Ecto neural progenitor cell (in vitro differentiated cells): Measurements from ENCODE around the gene GRIK4.
A peak's percentile ranks its signal among the peaks of the same experiment; 100 is the strongest.
"Not testable (repeated sequence)": the region's sequence is repeated elsewhere in the genome, so short reads cannot be mapped to it uniquely, and the experiment has no call there.

Experiments
- DNase-seq: peaks from one replicate; pipeline ENCODE4 v3.0.0-alpha.2; 2018; ENCODE audit warnings: low spot score

The GRIK4 gene

GRCh38 chr11:120781486-120782120 lies 270.1 kb downstream of the GRIK4 start:
- peak; percentile 35 for DNase-seq

DNA sequence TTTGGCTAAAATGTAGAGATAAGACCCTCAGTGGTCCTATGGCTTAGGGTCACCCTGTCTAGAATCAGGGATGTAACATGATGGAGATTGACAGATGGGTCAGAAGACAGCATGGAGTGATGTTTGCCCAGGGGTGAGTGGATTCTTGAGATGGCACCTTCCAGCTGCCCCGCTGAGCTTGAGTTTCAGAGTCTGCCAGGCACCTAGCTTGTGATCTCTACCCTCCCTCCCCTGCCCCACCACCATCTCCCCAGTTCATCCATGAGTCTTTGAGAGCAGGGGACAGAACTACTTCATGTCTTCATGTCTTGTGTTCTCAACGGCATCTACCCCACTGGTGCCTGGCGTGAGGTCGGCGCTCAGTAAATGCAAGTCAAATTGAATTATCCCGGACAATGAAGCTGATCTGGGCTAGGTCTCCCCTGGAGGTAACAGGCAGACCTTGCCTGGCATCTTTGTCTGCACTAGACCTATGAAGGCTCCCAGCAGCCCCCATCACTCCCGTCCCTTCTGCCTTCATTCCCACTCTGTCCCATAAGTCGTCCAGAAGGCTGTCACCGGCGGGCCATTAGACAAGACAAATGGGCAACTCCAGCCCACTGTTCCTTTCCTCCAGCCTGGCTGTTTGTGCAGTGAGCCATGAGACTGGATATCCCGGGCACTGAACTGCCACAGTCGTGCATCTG lies 273.2 kb downstream of the GRIK4 start:
- peak; percentile 36 for DNase-seq

GRCh38 chr11:120785576-120785975 lies 274.0 kb downstream of the GRIK4 start:
- DNase-seq = no peak

- peak; percentile 24 for DNase-seq
Observed at GRCh38 chr11:120786206-120786735, 274.7 kb downstream of the GRIK4 start.

DNA sequence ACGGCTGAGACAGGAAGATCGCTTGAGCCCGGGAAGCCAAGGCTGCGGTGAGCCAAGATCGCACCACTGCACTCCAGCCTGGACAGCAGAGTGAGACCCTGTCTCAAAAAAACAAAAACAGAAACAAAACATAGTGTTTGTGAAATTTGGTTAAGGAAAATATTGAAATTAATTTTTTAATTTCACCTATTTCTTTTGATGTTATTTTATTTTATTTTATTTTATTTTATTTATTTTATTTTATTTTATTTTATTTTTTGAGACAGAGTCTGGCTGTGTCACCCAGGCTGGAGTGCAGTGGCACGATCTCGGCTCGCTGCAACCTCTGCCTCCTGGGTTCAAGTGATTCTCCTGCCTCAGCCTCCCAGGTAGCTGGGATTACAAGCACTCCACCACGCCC lies 275.7 kb downstream of the GRIK4 start:
- not testable (repeated sequence) for DNase-seq

DNA sequence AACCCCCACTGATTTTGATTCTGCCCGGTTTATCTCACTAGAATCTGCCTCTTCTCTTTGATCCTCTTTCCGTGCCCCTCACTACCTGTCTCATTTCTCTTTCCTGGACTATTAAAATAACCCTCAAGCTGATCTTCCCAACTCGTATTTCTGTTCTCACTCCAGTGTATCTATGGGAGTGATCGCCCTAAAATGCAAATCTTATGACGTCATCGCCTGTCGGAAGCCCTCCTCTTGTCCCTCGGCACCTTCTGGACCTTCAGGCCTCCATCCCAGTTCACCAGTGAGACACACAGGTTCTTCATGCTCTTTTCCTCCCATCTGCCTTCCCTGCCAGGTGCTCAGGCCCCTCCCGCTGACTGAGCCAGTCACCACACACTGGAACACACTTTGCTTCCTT lies 277.8 kb downstream of the GRIK4 start:
- DNase-seq = no peak

GRCh38 chr11:120792306-120792705 lies 280.8 kb downstream of the GRIK4 start:
- DNase-seq = no peak

DNA sequence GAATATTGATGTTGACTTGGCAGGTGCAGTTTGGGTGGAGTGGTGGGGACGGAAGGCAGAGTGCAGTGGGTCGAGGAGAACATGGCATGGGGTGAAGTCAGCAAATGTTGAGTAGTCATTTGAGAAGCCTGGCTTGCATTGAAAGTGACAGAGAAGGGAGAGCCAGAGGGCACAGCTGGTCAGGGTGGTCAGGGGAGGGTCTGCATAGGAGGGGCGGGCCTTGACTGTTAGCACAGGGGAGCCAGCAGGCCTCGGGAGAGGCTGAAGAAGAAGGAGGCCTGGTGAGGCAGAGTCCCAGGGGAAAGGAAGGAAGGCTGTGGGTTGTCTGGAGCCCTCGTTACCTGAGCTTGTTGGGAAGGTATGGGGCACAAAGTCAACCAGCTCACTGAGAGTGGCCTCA lies 281.6 kb downstream of the GRIK4 start:
- DNase-seq = no peak

GRCh38 chr11:120793806-120794479 lies 282.4 kb downstream of the GRIK4 start:
- no peak for DNase-seq

DNA sequence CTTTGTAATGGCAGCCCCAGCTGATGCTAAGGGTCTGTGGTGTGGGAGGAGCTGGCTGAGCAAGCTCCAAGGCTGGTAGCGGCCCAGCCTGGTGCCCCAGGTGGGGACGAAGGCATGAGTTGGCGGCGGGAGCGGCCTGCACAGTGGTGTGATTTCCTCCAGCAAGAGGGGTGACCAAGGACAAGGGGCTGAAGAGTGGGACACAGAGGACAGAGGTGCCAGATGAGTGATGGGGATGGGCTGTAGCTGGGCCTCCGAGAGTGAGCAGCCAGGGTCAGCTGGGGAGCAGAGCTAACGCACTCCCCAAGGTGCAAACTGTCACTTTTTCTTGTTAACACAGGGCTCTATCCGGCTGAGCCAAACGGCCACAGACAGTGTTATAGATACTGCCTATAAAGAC lies 283.2 kb downstream of the GRIK4 start:
- no peak for DNase-seq

GRCh38 chr11:120795185-120795584 lies 283.6 kb downstream of the GRIK4 start:
- DNase-seq = no peak

- DNase-seq = no peak
Observed at GRCh38 chr11:120797143-120797542, 285.6 kb downstream of the GRIK4 start.

DNA sequence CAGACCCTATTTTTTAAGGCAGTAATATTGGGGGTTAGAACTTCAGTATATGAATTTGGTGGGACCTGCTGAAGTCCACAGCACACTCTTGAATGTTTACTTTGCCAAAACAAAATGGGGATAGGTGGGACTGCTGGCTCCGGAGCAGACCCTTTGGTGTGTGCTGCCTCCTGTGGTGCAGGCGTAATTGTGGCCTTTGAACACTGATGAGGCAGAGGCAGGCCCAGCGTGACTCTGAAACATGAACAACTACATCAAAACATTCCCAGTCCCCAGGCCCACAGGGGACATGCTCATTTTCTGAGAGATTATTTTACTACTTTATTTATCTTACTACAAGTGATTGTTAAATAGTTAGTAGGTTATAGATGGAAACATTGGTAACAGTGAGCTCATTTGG lies 287.3 kb downstream of the GRIK4 start:
- no peak for DNase-seq

DNA sequence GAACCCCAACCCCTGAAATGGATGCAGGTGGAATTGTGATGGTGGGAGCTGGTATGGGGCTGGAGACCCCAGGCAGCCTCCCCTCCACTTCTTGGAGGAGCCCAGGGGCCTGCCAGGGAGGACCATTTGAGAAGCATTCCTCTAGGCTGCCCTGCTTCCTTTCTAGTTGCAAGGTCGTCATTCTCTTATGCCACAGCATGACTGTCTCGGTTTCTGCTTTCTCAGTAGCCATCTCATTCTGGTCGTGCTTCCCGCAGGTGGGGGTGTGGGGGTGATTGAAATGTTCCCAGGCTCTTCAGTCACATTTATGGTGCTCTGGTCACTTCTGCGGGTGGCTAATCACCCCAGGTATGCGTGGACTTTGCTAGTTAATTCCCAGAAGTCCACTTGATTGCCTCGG lies 288.7 kb downstream of the GRIK4 start:
- no peak for DNase-seq

DNA sequence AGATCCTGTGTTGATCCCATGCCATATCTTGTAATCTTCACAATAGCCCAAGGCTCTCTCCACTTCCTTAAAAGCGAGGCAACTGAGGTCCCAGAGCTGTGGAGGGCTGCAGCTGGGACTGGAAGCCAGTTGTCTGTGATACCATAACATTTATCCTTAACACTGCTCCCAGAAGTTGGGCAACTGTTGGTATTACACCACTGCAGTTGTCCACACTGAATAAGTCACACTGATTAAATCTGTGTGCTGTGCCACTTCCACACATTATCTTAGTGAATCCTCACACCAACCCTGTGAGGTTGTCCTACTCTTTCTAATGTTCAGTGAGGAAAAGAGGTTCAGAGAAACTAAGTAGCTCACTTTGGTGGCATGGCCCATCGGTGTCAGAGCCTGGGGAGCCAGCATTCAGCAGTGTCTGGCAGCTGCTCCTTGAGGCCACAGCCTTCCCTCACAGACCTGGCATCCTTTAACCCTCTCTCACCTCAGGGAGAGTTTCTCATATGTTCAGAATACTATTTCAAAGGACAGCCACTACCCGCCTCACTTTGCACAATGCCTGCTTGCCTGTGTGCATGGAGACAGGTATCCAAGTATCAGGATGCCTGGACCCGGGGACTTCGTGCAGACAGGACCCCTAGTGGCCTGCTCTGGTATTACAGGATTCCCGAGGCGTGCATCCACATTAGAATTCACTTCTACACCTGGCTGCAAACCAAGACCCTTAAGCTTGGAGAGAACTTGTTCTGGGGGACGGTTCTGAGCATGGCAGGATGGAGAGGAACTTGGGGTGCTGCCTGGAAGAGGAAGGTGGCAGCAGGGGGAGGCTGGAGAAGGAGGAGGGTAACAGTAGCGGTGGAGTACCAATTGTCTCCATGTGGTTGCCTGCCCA lies 290.5 kb downstream of the GRIK4 start:
- DNase-seq = peak; percentile 79

DNA sequence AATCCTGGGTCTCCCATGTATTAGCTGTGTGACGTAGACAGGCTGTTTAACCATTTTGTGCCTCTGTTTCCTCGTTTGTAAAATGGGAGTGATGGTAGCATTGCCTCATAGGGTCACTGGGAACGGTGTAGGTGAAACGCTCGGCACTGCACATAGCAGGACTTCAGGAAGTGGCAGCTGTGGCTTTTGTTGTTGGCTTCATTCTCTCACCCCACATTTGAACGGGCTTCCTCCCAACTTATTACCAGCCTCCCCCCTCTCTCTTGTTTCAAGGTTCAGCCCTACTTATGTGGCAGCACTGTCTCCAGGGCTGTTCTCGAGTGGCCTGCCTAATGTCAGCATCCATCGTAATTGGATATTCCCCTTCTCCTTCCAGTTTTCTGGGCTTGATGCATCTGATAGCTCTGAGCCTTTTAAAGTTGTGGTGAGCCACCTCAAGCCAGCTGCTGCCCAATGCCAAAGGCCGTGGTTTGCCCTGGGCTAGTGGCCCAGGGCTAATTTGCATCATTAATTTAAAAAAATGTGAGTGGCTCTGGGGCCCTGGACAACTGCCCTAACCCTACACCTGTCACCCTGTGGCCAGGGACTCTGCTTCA lies 294.5 kb downstream of the GRIK4 start:
- no peak for DNase-seq

DNA sequence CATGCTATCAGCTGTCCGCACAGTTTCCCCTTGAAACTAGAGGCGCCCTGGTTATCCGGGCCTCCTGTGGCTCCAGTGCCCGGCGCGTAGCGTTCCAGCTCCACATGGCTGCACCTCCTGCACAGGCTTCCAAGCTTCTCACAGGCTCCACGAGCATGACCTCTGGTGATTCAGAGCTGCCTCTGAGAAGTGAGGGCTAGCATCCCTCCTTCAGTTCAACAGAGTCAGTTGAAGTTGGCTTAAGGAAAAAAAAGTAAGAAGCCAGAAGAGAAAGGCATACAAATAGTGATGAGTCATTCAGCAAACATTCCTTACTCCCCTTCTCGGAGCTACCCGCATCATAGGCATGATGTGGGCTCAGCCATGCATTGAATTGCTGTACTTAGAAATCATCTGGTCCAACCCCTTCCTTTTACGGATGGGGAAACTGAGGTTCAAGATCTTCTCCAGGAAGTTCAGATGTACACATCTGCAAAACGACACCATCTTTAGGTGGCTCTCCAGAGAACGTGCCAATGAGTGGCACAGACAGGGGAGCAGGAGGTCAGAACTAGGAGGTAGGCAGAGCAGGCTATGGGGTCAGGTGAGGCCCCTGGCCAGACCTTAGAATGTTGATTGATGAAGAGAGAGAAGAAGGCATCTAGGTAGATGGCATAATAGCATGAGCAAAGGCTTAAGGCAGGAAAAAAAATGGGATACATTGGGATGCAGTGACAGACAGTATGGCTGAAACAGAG lies 296.0 kb downstream of the GRIK4 start:
- DNase-seq = no peak

DNA sequence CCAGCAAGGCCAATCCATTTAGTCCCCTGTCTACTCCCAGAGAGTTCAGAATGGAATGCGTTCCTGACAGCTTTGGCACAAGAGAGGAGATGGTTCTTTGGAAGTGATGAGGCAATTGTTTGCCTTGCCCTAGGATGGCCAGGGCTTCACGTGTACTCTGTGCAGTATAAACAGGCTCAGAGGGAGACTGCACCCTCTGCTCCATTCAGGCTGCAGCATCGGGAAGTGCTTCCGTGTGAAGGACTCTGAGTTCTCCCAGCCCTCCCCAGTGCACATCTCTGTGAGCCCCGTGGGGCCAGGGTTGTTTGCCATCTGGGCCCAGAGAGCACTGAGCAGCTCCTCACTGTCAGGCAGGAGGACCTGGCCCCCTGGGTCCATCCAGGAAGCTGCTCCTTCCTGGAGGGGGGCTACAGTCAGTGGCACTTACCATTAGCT lies 297.1 kb downstream of the GRIK4 start:
- DNase-seq = no peak

- DNase-seq = no peak
Observed at GRCh38 chr11:120810251-120810650, 298.7 kb downstream of the GRIK4 start.

GRCh38 chr11:120811199-120811598 lies 299.7 kb downstream of the GRIK4 start:
- DNase-seq = no peak

GRCh38 chr11:120811731-120812130 lies 300.2 kb downstream of the GRIK4 start:
- DNase-seq = no peak
